ENCODE data around the gene TTC34.

TTC34 gene

GRCh38 chr1:2826316-2826715 lies 24.8 kb upstream of the TTC34 start:
- FAIRE-seq (no peak), DNase-seq (ENCODE audit: insufficient read length) (no peak)

GRCh38 chr1:2825487-2826189 lies 24.1 kb upstream of the TTC34 start:
- no peak for TF ChIP-seq POLR2A (IDR thresholded peaks at IDR 0.05; ENCODE audit: low read depth, low read length)
- no peak for TF ChIP-seq POLR2AphosphoS5 (IDR thresholded peaks at IDR 0.05; ENCODE audit: low read depth, low read length)
- no peak for TF ChIP-seq TAF1 (IDR thresholded peaks at IDR 0.05; ENCODE audit: borderline replicate concordance, low read depth, low read length)
- DNase-seq (ENCODE audit: insufficient read length): no peak
- FAIRE-seq: no peak

More at GRCh38 chr1:2826316-2826715, 24.8 kb upstream of the TTC34 start:
- TF ChIP-seq POLR2A (IDR thresholded peaks at IDR 0.05; ENCODE audit: low read depth, low read length): no peak
- no peak for TF ChIP-seq POLR2AphosphoS5 (IDR thresholded peaks at IDR 0.05; ENCODE audit: low read depth, low read length)
- TF ChIP-seq TAF1 (IDR thresholded peaks at IDR 0.05; ENCODE audit: borderline replicate concordance, low read depth, low read length): no peak

- FAIRE-seq (no peak), DNase-seq (ENCODE audit: insufficient read length) (no peak)
- TF ChIP-seq POLR2AphosphoS5 (IDR thresholded peaks at IDR 0.05; ENCODE audit: low read depth, low read length): no peak
- no peak for TF ChIP-seq TAF1 (IDR thresholded peaks at IDR 0.05; ENCODE audit: borderline replicate concordance, low read depth, low read length)
- no peak for TF ChIP-seq POLR2A (IDR thresholded peaks at IDR 0.05; ENCODE audit: low read depth, low read length)
These were observed 23.5 kb upstream of the TTC34 start for GRCh38 chr1:2824999-2825398.

GRCh38 chr1:2823921-2824610 lies 22.6 kb upstream of the TTC34 start:
- no peak for FAIRE-seq

DNA sequence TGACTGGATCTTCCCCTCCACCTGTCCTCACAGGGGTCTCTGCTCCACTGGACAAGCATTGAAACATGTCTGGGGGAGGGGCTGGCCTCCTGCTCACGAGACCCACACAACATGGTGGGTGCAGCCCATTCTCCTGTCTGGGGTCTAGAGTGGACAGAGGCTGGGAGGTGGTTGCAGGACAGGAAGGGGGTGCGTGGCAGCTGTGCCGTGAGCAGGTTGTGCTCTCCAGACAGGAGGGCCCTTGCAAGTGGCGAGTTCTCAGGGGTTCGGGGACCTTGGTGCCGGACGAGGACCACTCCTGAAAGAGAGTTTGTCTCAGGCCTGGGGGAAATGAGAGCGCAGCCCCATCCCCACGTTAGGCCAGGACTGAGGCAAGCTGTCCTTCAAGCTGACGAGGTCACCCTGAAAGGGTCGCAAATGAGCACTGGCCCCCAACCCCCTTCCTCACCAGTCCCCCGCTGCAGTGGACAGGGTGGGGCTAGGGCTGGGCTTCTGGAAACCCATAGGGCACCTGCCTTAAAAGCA lies 21.2 kb upstream of the TTC34 start:
- no peak for TF ChIP-seq POLR2A (IDR thresholded peaks at IDR 0.05; ENCODE audit: low read depth, low read length)
- TF ChIP-seq POLR2AphosphoS5 (IDR thresholded peaks at IDR 0.05; ENCODE audit: low read depth, low read length): no peak
- no peak for TF ChIP-seq TAF1 (IDR thresholded peaks at IDR 0.05; ENCODE audit: borderline replicate concordance, low read depth, low read length)
- FAIRE-seq: no peak
- no peak for DNase-seq (ENCODE audit: insufficient read length)

More at GRCh38 chr1:2823921-2824610, 22.6 kb upstream of the TTC34 start:
- DNase-seq (ENCODE audit: insufficient read length): no peak
- no peak for TF ChIP-seq TAF1 (IDR thresholded peaks at IDR 0.05; ENCODE audit: borderline replicate concordance, low read depth, low read length)
- no peak for TF ChIP-seq POLR2AphosphoS5 (IDR thresholded peaks at IDR 0.05; ENCODE audit: low read depth, low read length)
- TF ChIP-seq POLR2A (IDR thresholded peaks at IDR 0.05; ENCODE audit: low read depth, low read length): no peak

DNA sequence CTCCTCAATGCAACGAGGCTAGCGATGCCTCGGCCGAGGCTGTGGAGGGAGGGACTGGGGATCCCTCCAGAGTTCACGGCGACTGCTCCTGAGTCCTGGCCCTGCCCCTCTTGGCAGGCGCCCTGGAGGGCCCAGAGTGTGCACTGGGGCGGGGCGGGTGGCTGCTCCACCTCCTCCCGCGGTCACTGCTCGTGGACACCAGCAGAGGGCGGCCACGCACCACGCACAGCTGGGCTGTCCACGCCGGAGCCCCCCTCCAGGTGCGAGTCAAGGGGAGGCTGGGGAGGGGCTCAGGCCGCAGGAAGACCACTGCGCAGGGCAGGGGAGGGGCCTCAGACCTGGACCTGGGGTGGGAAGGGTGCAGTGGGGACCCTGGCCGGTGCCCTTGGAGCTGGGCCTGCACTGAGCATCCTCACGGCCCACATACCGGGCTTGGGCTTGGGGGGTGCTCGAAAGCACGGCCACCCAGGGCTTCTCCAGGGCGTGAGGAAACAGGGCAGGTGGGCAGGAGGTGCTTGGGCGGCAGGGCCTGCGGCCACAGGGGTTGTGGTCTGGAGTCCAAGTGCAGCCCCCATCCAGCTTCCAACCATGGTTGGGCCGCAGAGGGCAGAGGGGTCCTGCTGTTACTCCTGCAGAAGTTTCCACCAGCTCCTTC lies 20.6 kb upstream of the TTC34 start:
- TF ChIP-seq POLR2A (IDR thresholded peaks at IDR 0.05; ENCODE audit: low read depth, low read length) (no peak), TAF1 (IDR thresholded peaks at IDR 0.05; ENCODE audit: borderline replicate concordance, low read depth, low read length) (no peak), POLR2AphosphoS5 (IDR thresholded peaks at IDR 0.05; ENCODE audit: low read depth, low read length) (no peak)
- no peak for FAIRE-seq
- DNase-seq (ENCODE audit: insufficient read length): no peak

GRCh38 chr1:2821373-2821955 lies 20.0 kb upstream of the TTC34 start:
- FAIRE-seq: no peak
- TF ChIP-seq POLR2A (IDR thresholded peaks at IDR 0.05; ENCODE audit: low read depth, low read length): no peak
- no peak for TF ChIP-seq TAF1 (IDR thresholded peaks at IDR 0.05; ENCODE audit: borderline replicate concordance, low read depth, low read length)
- TF ChIP-seq POLR2AphosphoS5 (IDR thresholded peaks at IDR 0.05; ENCODE audit: low read depth, low read length): no peak

DNA sequence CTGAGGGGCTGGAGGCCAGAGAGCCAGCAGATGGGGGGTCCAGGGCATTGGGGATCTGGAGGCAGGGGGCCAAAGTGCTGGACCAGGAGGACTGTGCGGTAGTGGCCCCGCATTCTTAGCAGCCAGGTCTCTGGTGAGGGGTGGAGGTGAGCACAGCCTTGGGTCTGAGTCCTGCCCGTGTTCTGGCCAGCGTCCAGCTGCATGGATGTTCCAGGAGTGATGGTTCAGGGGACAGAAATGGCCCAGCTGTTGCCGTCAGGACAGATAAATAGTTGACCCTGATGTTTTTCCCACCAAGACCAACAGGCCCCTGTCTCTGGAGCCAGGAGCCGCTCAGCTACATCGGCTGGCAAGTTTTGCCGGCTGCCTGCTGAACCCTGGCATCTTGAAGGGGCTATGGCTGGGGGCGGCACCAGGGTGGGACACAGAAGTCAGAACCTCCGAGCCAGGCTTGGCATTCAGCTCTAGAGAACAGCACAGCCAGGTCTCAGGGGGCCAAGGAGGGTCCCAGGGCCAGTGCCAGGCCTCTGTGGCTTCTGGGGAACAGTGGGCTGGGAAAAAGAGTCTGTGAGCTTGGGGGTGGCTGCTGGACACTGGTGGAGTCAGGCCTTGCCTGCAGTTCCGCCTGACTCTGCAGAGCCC lies 19.4 kb upstream of the TTC34 start:
- TF ChIP-seq POLR2A (IDR thresholded peaks at IDR 0.05; ENCODE audit: low read depth, low read length): no peak
- no peak for TF ChIP-seq POLR2AphosphoS5 (IDR thresholded peaks at IDR 0.05; ENCODE audit: low read depth, low read length)
- TF ChIP-seq TAF1 (IDR thresholded peaks at IDR 0.05; ENCODE audit: borderline replicate concordance, low read depth, low read length): no peak
- DNase-seq (ENCODE audit: insufficient read length) (no peak), FAIRE-seq (no peak)

More at GRCh38 chr1:2821373-2821955, 20.0 kb upstream of the TTC34 start:
- no peak for DNase-seq (ENCODE audit: insufficient read length)

GRCh38 chr1:2819831-2820730 lies 18.6 kb upstream of the TTC34 start:
- TF ChIP-seq TAF1 (IDR thresholded peaks at IDR 0.05; ENCODE audit: borderline replicate concordance, low read depth, low read length) (no peak), POLR2A (IDR thresholded peaks at IDR 0.05; ENCODE audit: low read depth, low read length) (no peak), POLR2AphosphoS5 (IDR thresholded peaks at IDR 0.05; ENCODE audit: low read depth, low read length) (no peak)
- DNase-seq (ENCODE audit: insufficient read length) (no peak), FAIRE-seq (no peak)

- no peak for TF ChIP-seq TAF1 (IDR thresholded peaks at IDR 0.05; ENCODE audit: borderline replicate concordance, low read depth, low read length)
- TF ChIP-seq POLR2A (IDR thresholded peaks at IDR 0.05; ENCODE audit: low read depth, low read length): no peak
- no peak for TF ChIP-seq POLR2AphosphoS5 (IDR thresholded peaks at IDR 0.05; ENCODE audit: low read depth, low read length)
- DNase-seq (ENCODE audit: insufficient read length) (no peak), FAIRE-seq (no peak)
These were observed 17.9 kb upstream of the TTC34 start for GRCh38 chr1:2819429-2819828.

Measured in GM12892 (cell line).